ENCODE results near the gene RPS6KA5.

- no peak for TF ChIP-seq CTCF (IDR thresholded peaks at IDR 0.05)
- no peak for TF ChIP-seq EZH2 (IDR thresholded peaks at IDR 0.05; ENCODE audit: borderline replicate concordance, insufficient read depth, low read depth, low read length, poor library complexity, severe bottlenecking)
Measured at GRCh38 chr14:90853116-90853515, 207.3 kb downstream of the RPS6KA5 start.
